B cell (primary cell): ENCODE measurements around the gene ZNF214. TPM values are rescaled to one million over a fixed set of nuclear protein-coding genes. Genes with fewer than 3 reads are reported as not detected.

Source experiments
- ATAC-seq: fragments of 200-7000 bp; cut with Tn5 transposase; one replicate; pipeline ENCODE4 v1.10.0; 2021; ENCODE audit warnings: low read depth, mild to moderate bottlenecking, moderate number of reproducible peaks, moderate library complexity
- CTCF ChIA-PET: fragments of 350-600 bp; sonication (Branson Sonifier 250); formaldehyde crosslinking; loops from one replicate; lab custom pipeline; 2021; ENCODE audit warnings: antibody characterized with exemption, inconsistent platforms; lab: Charles Lee
- POLR2A ChIA-PET: fragments of 350-600 bp; sonication (Branson Sonifier 250); formaldehyde crosslinking; loops from one replicate; lab custom pipeline; 2021; ENCODE audit warnings: antibody characterized with exemption; lab: Charles Lee
- DNase-seq: peaks from one replicate; pipeline ENCODE4 v3.0.0; 2013
- H2AFZ ChIP-seq: 2 replicates; pipeline ENCODE4 v1.6.1; 2012; ENCODE audit warnings: mild to moderate bottlenecking, low read depth, low read length; ENCODE audit not compliant: insufficient read depth, poor library complexity, severe bottlenecking
- H3K27ac ChIP-seq, 2 donors: 1 replicate in 1 of 2; 2 replicates in 1 of 2; pipeline ENCODE4 v1.5.1; 2012 to 2013; ENCODE audit warnings: low read length in 2 of 2, mild to moderate bottlenecking in 2 of 2, moderate library complexity in 1 of 2
- H3K27me3 ChIP-seq, 4 experiments: fragments of 200-600 bp in 1 of 4; sonication (generic) in 1 of 4; replicated peaks in 1 of 4; 1 replicate in 2 of 4; 2 replicates in 2 of 4; pipeline versions ENCODE4 v1.6.1 to v1.7.0; 2013 to 2016; ENCODE audit warnings: low read length in 3 of 4, mild to moderate bottlenecking in 2 of 4, mixed read lengths in 1 of 4, moderate library complexity in 1 of 4; ENCODE audit not compliant: insufficient read depth in 4 of 4, control insufficient read depth in 3 of 4; ENCODE audit errors: control extremely low read depth in 1 of 4
- H3K36me3 ChIP-seq, 2 experiments: replicated peaks in 1 of 2; 1 replicate in 1 of 2; 2 replicates in 1 of 2; pipeline versions ENCODE4 v1.6.1 to v1.7.1; 2013; ENCODE audit warnings: low read length in 1 of 2; ENCODE audit not compliant: insufficient read depth in 2 of 2, control insufficient read depth in 1 of 2; ENCODE audit errors: control extremely low read depth in 1 of 2, extremely low read depth in 1 of 2
- H3K4me1 ChIP-seq, 2 donors: fragments of 200-600 bp in 1 of 2; sonication (generic) in 1 of 2; 1 replicate in 1 of 2; 2 replicates in 1 of 2; pipeline versions ENCODE4 v1.5.1 to v1.6.1; 2013 to 2017; ENCODE audit warnings: low read length in 2 of 2; ENCODE audit not compliant: control insufficient read depth in 2 of 2, insufficient read depth in 2 of 2
- H3K4me2 ChIP-seq: replicated peaks from 2 replicates; pipeline ENCODE3; 2012; ENCODE audit warnings: mild to moderate bottlenecking, low read depth, low read length; ENCODE audit not compliant: poor library complexity, severe bottlenecking
- H3K4me3 ChIP-seq, 5 experiments: fragments of 200-600 bp in 1 of 5; sonication (generic) in 1 of 5; 1 replicate in 3 of 5; 2 replicates in 2 of 5; pipeline versions ENCODE4 v1.5.1 to v1.7.0; 2011 to 2016; ENCODE audit warnings: low read length in 4 of 5, mild to moderate bottlenecking in 4 of 5, low read depth in 2 of 5, control low read depth in 1 of 5, moderate library complexity in 1 of 5; ENCODE audit not compliant: insufficient read depth in 1 of 5; ENCODE audit errors: control extremely low read depth in 1 of 5, extremely low read depth in 1 of 5
- H3K79me2 ChIP-seq: fragments of 200-600 bp; sonication (generic); one replicate; pipeline ENCODE4 v1.6.0; 2016; ENCODE audit warnings: low read length; ENCODE audit not compliant: control insufficient read depth, insufficient read depth
- H3K9ac ChIP-seq: fragments of 200-600 bp; sonication (generic); 2 replicates; pipeline ENCODE4 v1.6.1; 2017; ENCODE audit warnings: mild to moderate bottlenecking, low read length, moderate library complexity
- H3K9me3 ChIP-seq, 3 donors: one replicate each; pipeline versions ENCODE4 v1.6.1 to v1.7.1; 2013; ENCODE audit warnings: low read length in 2 of 3; ENCODE audit not compliant: control insufficient read depth in 2 of 3, insufficient read depth in 1 of 3; ENCODE audit errors: control extremely low read depth in 1 of 3
- H4K20me1 ChIP-seq: 2 replicates; pipeline ENCODE4 v1.6.0; 2012; ENCODE audit warnings: mild to moderate bottlenecking, low read length; ENCODE audit not compliant: insufficient read depth, control insufficient read depth, poor library complexity, severe bottlenecking
- H3K27ac Mint-ChIP-seq: one replicate; pipeline ENCODE4 v1.8.0; 2021; ENCODE audit warnings: mixed read lengths
- H3K27me3 Mint-ChIP-seq: one replicate; pipeline ENCODE4 v1.8.0; 2021; ENCODE audit warnings: mixed read lengths
- H3K4me1 Mint-ChIP-seq: one replicate; pipeline ENCODE4 v1.8.0; 2021; ENCODE audit warnings: mixed read lengths
- H3K4me3 Mint-ChIP-seq: one replicate; pipeline ENCODE4 v1.8.0; 2021; ENCODE audit warnings: mixed read lengths
- H3K9me3 Mint-ChIP-seq: one replicate; pipeline ENCODE4 v1.8.0; 2022; ENCODE audit warnings: mixed read lengths; ENCODE audit not compliant: insufficient read depth
- CTCF ChIP-seq: fragments of 200-600 bp; IDR thresholded peaks from one replicate; pipeline ENCODE4 v1.8.0; 2022; ENCODE audit warnings: antibody characterized with exemption, mild to moderate bottlenecking
- EZH2 ChIP-seq: IDR thresholded peaks from 2 replicates; pipeline ENCODE4 v1.6.1; 2012; ENCODE audit warnings: borderline replicate concordance, low read depth, mild to moderate bottlenecking, moderate library complexity, low read length; ENCODE audit not compliant: insufficient read depth, poor library complexity, severe bottlenecking
- WGBS: methylation state at CpG from one replicate; pipeline ENCODE4 v1.1.5; 2013; ENCODE audit warnings: missing lambda C conversion rate; ENCODE audit not compliant: insufficient coverage; 5-methylcytosine and 5-hydroxymethylcytosine counted together
- intact Hi-C: fragments of 100-400 bp; cut with micrococcal nuclease; formaldehyde crosslinking; loops from one replicate; pipeline ENCODE4 v1.10.0; 2022
- polyA plus RNA-seq: library from polyadenylated mRNA; depleted of rRNA; stranded (reverse); fragments of >200 nt; gene quantifications from 2 replicates; pipeline ENCODE4 v1.2.3, GENCODE V29; 2012
- total RNA-seq, 2 donors: library from RNA; stranded (reverse); fragments of 120-200 nt in 1 of 2; gene quantifications; 1 replicate in 1 of 2; 2 replicates in 1 of 2; pipeline versions ENCODE4 v1.2.3 to v1.2.4, GENCODE V29; 2013 to 2022

Gene ZNF214
- total and polyA plus RNA-seq, 2 donors (not counting 1 experiment from before 2014, with no cell fraction given), result not detected

- Mint-ChIP-seq H3K9me3 (no peaks in the 10 kb centered on the region), H3K27ac (no peak overlapping the region), H3K4me3 (no peak overlapping the region), H3K4me1 (no peaks in the 10 kb centered on the region), H3K27me3 (peaks cover 6% of the 10 kb centered on the region)
- no peak overlapping the region for H3K4me3 ChIP-seq
- no peaks in the 10 kb centered on the region for H3K4me1 ChIP-seq
- H3K9me3 ChIP-seq, result no peaks in the 10 kb centered on the region
- H3K27me3 ChIP-seq, result peaks cover 0 to 7% (median 0%) of the 10 kb centered on the region in 4 experiments
- no peak overlapping the region for H3K4me2 ChIP-seq
- intact Hi-C loops, result no loop called here
- H3K9ac ChIP-seq, result no peak overlapping the region
- ATAC-seq, result no peak
- DNase-seq, result no peak
- H4K20me1 ChIP-seq, result no peaks in the 10 kb centered on the region
- WGBS, result 100% methylated on average over 1 of the region's 6 CpGs
- TF ChIP-seq EZH2, result no peak
- no peak for TF ChIP-seq CTCF
- H3K27ac ChIP-seq, result no peak overlapping the region
- ChIA-PET POLR2A (no interaction called here), CTCF (no interaction called here)
- H3K79me2 ChIP-seq, result no peaks in the 10 kb centered on the region
- no peaks in the 10 kb centered on the region for H3K36me3 ChIP-seq
- no peak overlapping the region for H2AFZ ChIP-seq
Observed at GRCh38 chr11:7056828-7057513, 36.8 kb upstream of the ZNF214 start.

- H3K9me3 ChIP-seq, result no peaks in the 10 kb centered on the region
- H3K9ac ChIP-seq, result no peak overlapping the region
- POLR2A ChIA-PET, result no interaction called here
- CTCF ChIA-PET, result no interaction called here
- no peak for ATAC-seq
- H3K27me3 ChIP-seq, result no peaks in the 10 kb centered on the region
- no peak for DNase-seq
- H3K27me3 Mint-ChIP-seq, result peaks cover 11% of the 10 kb centered on the region
- TF ChIP-seq CTCF (no peak), EZH2 (no peak)
- H3K4me1 Mint-ChIP-seq, result no peaks in the 10 kb centered on the region
- WGBS, result no CpG with 5 or more reads among the region's 1 CpG
- no peak overlapping the region for H3K27ac Mint-ChIP-seq
- H3K4me2 ChIP-seq, result no peak overlapping the region
- H3K9me3 Mint-ChIP-seq, result no peaks in the 10 kb centered on the region
- H3K4me3 ChIP-seq, result no peak overlapping the region
- intact Hi-C loops, result no loop called here
- H3K4me1 ChIP-seq, result no peaks in the 10 kb centered on the region
- H2AFZ ChIP-seq, result no peak overlapping the region
- H4K20me1 ChIP-seq, result no peaks in the 10 kb centered on the region
- H3K27ac ChIP-seq, result no peak overlapping the region
- no peak overlapping the region for H3K4me3 Mint-ChIP-seq
- no peaks in the 10 kb centered on the region for H3K36me3 ChIP-seq
- H3K79me2 ChIP-seq, result no peaks in the 10 kb centered on the region
Observed at GRCh38 chr11:7050191-7050590, 30.0 kb upstream of the ZNF214 start.
